T-helper 9 cell (primary cell): ENCODE measurements around the gene NBAS.
"Not testable (repeated sequence)": the region's sequence is repeated elsewhere in the genome, so short reads cannot be mapped to it uniquely, and the experiment has no call there.

Experiments
- DNase-seq: peaks from one replicate; pipeline ENCODE4 v3.0.0-alpha.2; 2020

Gene NBAS

DNA sequence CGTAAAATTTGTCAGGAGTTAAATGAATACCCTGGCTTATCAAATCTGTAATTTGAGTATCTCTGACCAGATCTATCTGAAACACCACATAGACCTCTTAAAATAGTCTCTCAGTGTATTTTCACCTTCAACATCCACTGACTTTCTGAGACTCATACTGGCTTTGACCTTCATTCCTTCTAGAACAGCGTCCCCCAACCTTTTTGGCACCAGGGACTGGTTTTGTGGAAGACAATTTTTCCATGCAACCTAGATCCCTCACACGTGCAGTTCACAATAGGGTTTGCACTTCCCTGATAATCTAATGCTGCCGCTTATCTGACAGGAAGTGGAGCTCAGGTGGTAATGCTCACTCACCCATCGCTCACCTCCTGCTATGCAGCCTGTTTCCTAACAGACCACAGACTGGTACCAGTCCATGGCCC, 3.2 kb downstream of the NBAS start:
- DNase-seq: no peak

DNA sequence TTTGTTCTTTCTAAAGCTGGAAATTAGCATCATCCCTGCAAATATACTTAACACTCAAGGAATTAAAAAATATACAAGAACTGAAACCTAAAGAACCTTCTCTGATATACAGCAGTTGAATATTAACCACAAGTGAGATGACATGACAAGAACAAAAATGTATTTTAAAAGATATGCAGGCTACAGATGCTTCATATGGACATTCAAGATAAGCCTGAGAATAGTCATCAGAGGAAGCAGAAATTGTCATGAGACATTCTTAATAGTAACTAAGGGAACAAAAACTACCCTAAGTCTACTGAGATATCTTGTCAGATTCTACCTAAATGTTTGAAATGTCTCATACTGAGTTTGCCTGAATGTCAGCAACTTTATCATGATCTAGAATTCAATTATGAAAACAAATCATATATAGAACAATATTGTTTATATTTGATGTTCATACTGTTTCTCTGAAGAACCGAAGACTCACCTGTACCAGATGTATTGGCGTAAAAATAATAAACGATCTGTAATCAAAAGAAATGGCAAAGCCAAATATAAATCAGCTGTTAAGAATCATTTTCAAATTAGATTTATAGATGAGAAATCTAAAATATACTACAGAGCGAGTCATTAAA, 4.7 kb downstream of the NBAS start:
- DNase-seq: no peak

DNA sequence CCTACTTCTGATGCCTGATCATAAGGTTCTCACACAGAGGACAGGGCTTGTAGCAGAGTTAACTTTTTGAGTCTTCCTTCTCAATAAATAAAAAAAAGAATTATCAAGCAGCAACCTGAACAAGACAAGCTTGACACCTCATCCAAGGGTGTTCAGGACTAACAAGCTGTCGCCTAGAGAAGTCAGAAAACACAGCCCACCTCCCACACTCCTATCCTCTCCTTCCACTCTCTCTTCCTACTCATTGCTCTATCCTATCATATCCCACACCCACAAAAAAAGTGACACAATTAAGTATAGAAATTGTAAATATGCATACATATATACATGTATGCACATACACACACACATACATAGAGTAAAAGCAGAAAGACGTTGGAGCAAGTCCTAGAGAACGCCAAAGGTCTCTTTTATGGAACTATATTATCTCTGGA, 5.4 kb downstream of the NBAS start:
- DNase-seq: no peak

- DNase-seq: no peak
Measured at GRCh38 chr2:15554525-15555218, 6.5 kb downstream of the NBAS start.

- DNase-seq: no peak
Measured at GRCh38 chr2:15553951-15554350, 7.2 kb downstream of the NBAS start.

- no peak for DNase-seq
Measured at GRCh38 chr2:15553519-15553918, 7.6 kb downstream of the NBAS start.

- no peak for DNase-seq
Measured at GRCh38 chr2:15548974-15549373, 12.2 kb downstream of the NBAS start.

GRCh38 chr2:15547115-15547876, 13.8 kb downstream of the NBAS start:
- no peak for DNase-seq

DNA sequence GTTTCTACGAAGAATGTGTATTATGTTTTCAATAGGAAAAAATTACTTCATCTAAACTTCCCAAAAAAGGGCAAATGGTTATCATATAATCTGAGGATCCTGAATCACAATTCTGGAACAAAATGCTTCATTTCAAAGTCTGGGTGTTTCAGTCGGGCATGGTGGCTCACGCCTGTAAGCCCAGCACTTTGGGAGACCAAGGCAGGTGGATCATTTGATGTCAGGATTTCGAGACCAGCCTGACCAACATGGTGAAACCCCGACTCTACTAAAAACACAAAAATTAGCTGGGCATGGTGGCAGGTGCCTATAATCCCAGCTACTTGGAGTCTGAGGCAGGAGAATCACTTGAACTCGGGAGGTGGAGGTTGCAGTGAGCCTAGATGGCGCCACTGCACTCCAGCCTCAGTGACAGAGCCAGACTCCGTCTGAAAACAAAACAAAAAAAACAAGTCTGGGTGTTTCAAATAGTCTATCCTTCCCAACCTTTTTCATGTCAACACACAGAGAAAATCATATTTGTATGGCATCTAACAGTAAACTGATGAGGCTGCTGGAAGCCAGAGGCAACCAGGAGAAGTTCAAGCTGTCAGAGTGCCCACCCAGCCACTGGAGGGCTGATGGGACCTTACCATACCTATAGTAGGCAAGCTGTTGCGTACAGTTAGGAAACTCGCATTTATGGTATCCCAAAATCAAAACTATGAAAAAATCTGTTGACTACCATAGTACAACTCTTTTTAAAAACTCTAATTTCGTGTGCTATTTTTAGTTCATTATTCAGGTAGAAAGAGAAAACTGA, 14.6 kb downstream of the NBAS start:
- no peak for DNase-seq

GRCh38 chr2:15544227-15544626, 16.9 kb downstream of the NBAS start:
- DNase-seq: no peak

DNA sequence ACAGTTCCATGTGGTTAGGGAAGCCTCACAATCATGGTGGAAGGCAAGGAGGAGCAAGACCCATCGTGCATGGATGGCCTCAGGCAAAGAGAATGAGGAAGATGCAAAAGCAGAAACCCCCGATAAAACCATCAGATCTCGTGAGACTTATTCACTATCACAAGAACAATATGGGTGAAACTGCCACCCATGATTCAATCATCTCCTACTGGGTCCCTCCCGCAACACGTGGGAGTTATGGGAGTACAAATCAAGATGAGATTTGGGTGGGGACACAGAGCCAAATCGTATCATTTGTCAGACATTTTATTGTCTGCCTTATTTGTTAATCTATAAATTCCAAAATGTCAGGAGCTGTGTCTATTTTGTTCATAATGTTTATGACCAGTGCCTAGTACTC, 17.6 kb downstream of the NBAS start:
- DNase-seq: no peak

- no peak for DNase-seq
Measured at GRCh38 chr2:15543053-15543452, 18.1 kb downstream of the NBAS start.

- not testable (repeated sequence) for DNase-seq
Measured at GRCh38 chr2:15542269-15542668, 18.9 kb downstream of the NBAS start.

DNA sequence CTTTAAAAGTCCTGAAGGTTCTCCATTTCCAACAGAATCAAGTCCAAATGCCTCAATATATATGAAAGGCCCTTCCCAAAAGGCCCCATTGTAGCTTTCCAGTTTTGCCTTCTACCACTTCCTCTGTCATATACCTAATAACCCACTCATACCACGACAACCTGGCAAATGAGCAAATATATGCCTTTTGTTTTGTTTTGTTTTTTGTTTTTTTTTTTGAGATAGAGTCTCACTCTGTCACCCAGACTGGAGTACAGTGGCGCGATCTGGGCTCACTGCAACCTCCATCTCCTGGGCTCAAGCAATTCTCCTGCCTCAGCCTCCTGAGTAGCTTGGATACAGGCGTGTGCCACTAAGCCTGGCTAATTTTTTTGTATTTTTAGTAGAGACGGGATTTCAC, 20.6 kb downstream of the NBAS start:
- not testable (repeated sequence) for DNase-seq

GRCh38 chr2:15539999-15540398, 21.1 kb downstream of the NBAS start:
- no peak for DNase-seq

DNA sequence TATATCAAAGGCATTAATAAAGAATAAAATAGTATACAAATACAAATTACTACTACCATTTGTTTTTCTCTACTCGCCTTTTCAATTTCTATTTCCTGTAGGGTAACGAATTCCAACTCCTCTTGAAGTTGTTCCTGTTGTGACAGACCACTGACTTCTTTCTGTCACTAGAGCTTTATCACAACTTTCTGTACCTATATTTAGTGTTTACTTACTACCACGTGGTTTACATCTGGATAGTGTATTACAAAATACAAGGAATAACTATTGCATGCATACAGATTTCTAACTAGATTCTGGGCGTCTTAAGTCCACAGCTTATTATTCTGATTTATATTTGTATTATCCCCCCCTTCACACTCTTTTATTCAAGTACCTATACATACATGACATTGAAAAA, 22.3 kb downstream of the NBAS start:
- no peak for DNase-seq

DNA sequence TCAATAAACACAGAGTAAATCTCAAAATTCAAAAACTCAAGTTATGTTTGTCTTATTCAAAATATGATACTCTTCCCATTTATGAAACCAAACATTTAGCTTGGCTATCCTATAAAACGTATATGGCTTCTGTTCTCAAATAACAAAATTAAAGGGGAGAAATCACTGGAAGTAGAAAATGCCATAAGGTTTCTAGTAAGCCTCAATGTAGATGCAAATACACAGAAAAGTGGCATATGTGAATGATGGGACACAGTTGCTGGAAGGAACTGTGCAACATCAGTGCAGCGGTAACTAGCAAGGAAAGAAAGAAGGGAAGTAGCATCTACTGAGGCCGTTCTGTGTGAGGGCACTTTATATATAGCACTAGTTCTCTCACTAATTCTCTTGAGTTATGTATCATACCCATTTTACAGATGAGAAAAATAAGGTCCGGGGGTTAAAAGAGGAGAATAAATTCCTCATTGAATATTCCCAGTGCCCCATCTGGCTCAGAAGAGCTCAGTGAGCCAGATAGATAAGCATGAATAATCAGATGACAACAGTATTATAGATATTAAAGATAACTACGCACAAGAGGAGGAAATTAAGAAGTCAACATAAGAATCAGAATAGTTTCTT, 27.2 kb downstream of the NBAS start:
- DNase-seq: no peak

DNA sequence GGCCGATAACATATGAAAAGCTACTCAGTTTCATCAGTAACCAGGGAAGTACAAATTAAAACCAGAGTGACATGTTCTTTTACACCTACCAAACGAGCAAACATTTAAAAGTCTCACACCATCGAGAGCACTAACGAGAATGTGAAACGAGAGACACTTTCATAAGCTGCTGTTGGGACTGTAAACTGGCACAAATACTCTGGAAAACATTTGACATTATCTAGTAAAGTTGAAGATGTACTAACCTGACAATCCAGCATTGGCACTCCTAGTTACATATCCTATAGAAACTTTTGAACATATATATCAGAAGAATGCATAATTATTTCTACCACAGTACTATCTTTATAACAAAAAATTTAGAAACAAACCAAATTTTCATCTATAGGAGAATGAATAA, 28.1 kb downstream of the NBAS start:
- DNase-seq: no peak

- DNase-seq: no peak
Measured at GRCh38 chr2:15531095-15531854, 29.9 kb downstream of the NBAS start.

GRCh38 chr2:15527074-15527739, 33.9 kb downstream of the NBAS start:
- DNase-seq: no peak

DNA sequence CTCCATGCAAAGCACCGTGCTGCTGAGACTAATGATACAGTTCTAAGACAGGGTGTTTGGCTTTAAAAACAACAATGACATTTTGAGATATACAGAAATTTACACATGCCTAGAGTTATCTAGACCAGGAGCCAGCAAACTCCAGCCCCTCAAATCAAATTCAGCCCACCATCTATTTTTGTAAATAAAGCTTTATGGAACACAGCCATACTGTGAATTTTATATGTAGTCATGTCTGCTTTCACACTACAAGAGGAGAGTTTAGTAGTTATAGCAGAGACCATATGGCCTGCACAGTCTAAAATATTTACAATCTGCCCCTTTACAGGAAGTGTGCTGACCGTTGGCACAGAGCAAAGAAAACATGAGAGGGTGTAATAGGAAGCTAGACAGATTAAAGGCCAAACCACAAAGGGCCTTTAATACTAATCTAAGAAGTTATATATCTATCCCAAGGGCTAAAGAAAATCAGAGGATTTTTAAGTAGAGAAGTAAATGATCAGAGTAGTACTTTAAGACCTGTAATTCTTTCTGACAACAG, 39.4 kb downstream of the NBAS start:
- DNase-seq: no peak
